ENCODE data around the gene CCNF. TPM values are rescaled to one million over a fixed set of nuclear protein-coding genes. Genes with fewer than 3 reads are reported as not detected.

The CCNF gene
- polyA plus RNA-seq, 1 donor (not counting 4 experiments of a cell fraction or from before 2014, with no cell fraction given), result 3.5 TPM

DNA sequence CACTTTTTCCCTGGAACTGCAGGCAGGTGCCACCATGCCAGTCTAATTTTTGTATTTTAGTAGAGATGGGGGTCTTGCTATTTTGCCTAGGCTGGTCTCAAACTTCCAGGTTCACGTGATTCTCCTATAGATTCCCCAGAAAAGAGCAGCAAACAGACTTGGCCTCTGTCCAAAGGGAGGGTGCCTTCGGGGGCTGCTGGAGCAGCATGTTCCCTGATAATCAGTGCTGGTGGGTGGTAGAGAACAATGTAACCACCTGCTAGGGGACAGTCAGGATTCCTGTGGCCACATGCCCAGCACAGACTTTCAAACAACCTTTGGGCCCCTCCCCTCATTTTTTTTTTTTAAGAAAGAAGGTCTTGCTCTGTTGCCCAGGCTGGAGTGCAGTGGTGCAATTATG, 14.2 kb upstream of the CCNF start:
- no peak for DNase-seq (ENCODE audit: low read depth, low spot score)
- H4K20me1 ChIP-seq (ENCODE audit: control insufficient read depth, extremely low read depth, insufficient read depth, low read length), result no peaks in the 10 kb centered on the region
- H3K4me1 ChIP-seq (ENCODE audit: control insufficient read depth, extremely low read depth, insufficient read depth, low read length), result no peaks in the 10 kb centered on the region
- H3K4me3 ChIP-seq (ENCODE audit: control insufficient read depth in 2 of 3, extremely low read depth in 1 of 3, insufficient read depth in 2 of 3, low read depth in 1 of 3, low read length in 3 of 3), result no peak overlapping the region
- peaks cover 3% of the 10 kb centered on the region for H3K27me3 ChIP-seq (ENCODE audit: control insufficient read depth, extremely low read depth, insufficient read depth, low read length)
- H3K4me2 ChIP-seq (ENCODE audit: control insufficient read depth, extremely low read depth, insufficient read depth, low read depth, low read length), result no peak overlapping the region
- H3K36me3 ChIP-seq (ENCODE audit: control insufficient read depth in 2 of 2, extremely low read depth in 1 of 2, insufficient read depth in 2 of 2, low read length in 2 of 2), result no peaks in the 10 kb centered on the region
- H3K9me1 ChIP-seq (ENCODE audit: control insufficient read depth, extremely low read depth, insufficient read depth, low read length), result no peaks in the 10 kb centered on the region
- no peak overlapping the region for H3K27ac ChIP-seq (ENCODE audit: control insufficient read depth, insufficient read depth, low read length)
- no peaks in the 10 kb centered on the region for H3K79me2 ChIP-seq (ENCODE audit: control insufficient read depth, insufficient read depth, low read length)
- no peaks in the 10 kb centered on the region for H3K9me3 ChIP-seq (ENCODE audit: control insufficient read depth, low read depth, low read length)
- FAIRE-seq, result no peak
- H2AFZ ChIP-seq (ENCODE audit: control insufficient read depth, low read length), result no peak overlapping the region
- no peak overlapping the region for H3K9ac ChIP-seq (ENCODE audit: control insufficient read depth, extremely low read depth, insufficient read depth, low read length)
- dilution Hi-C loops (cut with MboI; ENCODE audit: extremely low pct_ligation_motif_present, low sequenced_read_pairs), result no loop called here
- TF ChIP-seq, protein P1, sequence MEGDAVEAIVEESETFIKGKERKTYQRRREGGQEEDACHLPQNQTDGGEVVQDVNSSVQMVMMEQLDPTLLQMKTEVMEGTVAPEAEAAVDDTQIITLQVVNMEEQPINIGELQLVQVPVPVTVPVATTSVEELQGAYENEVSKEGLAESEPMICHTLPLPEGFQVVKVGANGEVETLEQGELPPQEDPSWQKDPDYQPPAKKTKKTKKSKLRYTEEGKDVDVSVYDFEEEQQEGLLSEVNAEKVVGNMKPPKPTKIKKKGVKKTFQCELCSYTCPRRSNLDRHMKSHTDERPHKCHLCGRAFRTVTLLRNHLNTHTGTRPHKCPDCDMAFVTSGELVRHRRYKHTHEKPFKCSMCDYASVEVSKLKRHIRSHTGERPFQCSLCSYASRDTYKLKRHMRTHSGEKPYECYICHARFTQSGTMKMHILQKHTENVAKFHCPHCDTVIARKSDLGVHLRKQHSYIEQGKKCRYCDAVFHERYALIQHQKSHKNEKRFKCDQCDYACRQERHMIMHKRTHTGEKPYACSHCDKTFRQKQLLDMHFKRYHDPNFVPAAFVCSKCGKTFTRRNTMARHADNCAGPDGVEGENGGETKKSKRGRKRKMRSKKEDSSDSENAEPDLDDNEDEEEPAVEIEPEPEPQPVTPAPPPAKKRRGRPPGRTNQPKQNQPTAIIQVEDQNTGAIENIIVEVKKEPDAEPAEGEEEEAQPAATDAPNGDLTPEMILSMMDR (optimal IDR thresholded peaks at IDR 0.05 in 1 of 3, IDR thresholded peaks at IDR 0.05 in 1 of 3, conservative IDR thresholded peaks at IDR 0.05 in 1 of 3; ENCODE audit: extremely low read depth in 1 of 3, insufficient read depth in 2 of 3, low read length in 3 of 3), result no peak
- no peak for TF ChIP-seq EZH2 (IDR thresholded peaks at IDR 0.05; ENCODE audit: low read length)

DNA sequence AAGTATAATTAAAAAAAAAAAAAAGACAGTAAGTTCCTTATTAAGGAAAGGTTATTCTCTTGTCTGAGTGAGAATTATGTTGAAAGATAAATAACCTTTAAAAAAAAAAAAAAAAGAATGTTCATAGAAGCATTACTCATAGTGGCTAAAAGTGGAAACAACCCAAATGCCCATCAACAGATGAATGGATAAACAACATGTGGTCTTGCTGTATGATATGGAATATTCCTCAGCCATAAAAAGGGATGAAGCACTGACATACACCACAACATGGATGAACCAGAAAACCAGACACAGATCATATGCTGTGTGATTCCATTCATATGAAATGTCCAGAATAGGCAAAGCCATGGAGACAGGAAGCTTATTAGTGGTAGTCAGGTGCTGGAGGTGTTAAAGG, 9.2 kb upstream of the CCNF start:
- no peak for DNase-seq (ENCODE audit: low read depth, low spot score)
- Histone ChIP-seq H2AFZ (ENCODE audit: control insufficient read depth, low read length) (no peak overlapping the region), H3K9me1 (ENCODE audit: control insufficient read depth, extremely low read depth, insufficient read depth, low read length) (no peaks in the 10 kb centered on the region), H3K27ac (ENCODE audit: control insufficient read depth, insufficient read depth, low read length) (no peak overlapping the region), H3K9ac (ENCODE audit: control insufficient read depth, extremely low read depth, insufficient read depth, low read length) (no peak overlapping the region), H3K4me2 (ENCODE audit: control insufficient read depth, extremely low read depth, insufficient read depth, low read depth, low read length) (no peak overlapping the region), H3K9me3 (ENCODE audit: control insufficient read depth, low read depth, low read length) (no peaks in the 10 kb centered on the region), H3K4me1 (ENCODE audit: control insufficient read depth, extremely low read depth, insufficient read depth, low read length) (no peaks in the 10 kb centered on the region), H3K79me2 (ENCODE audit: control insufficient read depth, insufficient read depth, low read length) (no peaks in the 10 kb centered on the region), H3K27me3 (ENCODE audit: control insufficient read depth, extremely low read depth, insufficient read depth, low read length) (no peaks in the 10 kb centered on the region), H3K4me3 (ENCODE audit: control insufficient read depth in 2 of 3, extremely low read depth in 1 of 3, insufficient read depth in 2 of 3, low read depth in 1 of 3, low read length in 3 of 3) (no peak overlapping the region), H3K36me3 (ENCODE audit: control insufficient read depth in 2 of 2, extremely low read depth in 1 of 2, insufficient read depth in 2 of 2, low read length in 2 of 2) (no peaks in the 10 kb centered on the region), H4K20me1 (ENCODE audit: control insufficient read depth, extremely low read depth, insufficient read depth, low read length) (no peaks in the 10 kb centered on the region)
- no peak for TF ChIP-seq EZH2 (IDR thresholded peaks at IDR 0.05; ENCODE audit: low read length)
- TF ChIP-seq, protein P1 (optimal IDR thresholded peaks at IDR 0.05 in 1 of 3, IDR thresholded peaks at IDR 0.05 in 1 of 3, conservative IDR thresholded peaks at IDR 0.05 in 1 of 3; ENCODE audit: extremely low read depth in 1 of 3, insufficient read depth in 2 of 3, low read length in 3 of 3), result no peak
- FAIRE-seq, result no peak
- dilution Hi-C loops (cut with MboI; ENCODE audit: extremely low pct_ligation_motif_present, low sequenced_read_pairs), result no loop called here

Data from keratinocyte (primary cell).